ENCODE measurements around the gene SLC26A11.

- TF ChIP-seq POLR2AphosphoS5 (IDR thresholded peaks at IDR 0.05) (no peak), CTCF (IDR thresholded peaks at IDR 0.05) (no peak)
Measured at GRCh38 chr17:80214012-80214877, 6.0 kb upstream of the SLC26A11 start.

Measured in stomach (tissue), 4 donors.